AG04450 (cell line): ENCODE data around the gene FBXL19. TPM values are rescaled to one million over a fixed set of nuclear protein-coding genes. Genes with fewer than 3 reads are reported as not detected.
A peak's percentile ranks its signal among the peaks of the same experiment; 100 is the strongest.

ENCODE experiments used
- CTCF ChIA-PET: fragments of 300-600, 350-600 bp; formaldehyde crosslinking; extraction: SDS; loops from one replicate; lab custom pipeline; 2022; ENCODE audit warnings: antibody characterized with exemption, inconsistent platforms; lab: Charles Lee
- POLR2A ChIA-PET: fragments of 350-600 bp; formaldehyde crosslinking; extraction: SDS; loops from one replicate; lab custom pipeline; 2021; ENCODE audit warnings: antibody characterized with exemption, inconsistent platforms; lab: Yijun Ruan, JAX
- DNase-seq: peaks from one replicate; pipeline ENCODE4 v3.0.0-alpha.2; 2011; ENCODE audit warnings: low read depth, low spot score
- H3K27ac ChIP-seq: one replicate; pipeline ENCODE4 v1.5.1; 2012; ENCODE audit warnings: low read depth, low read length, control low read depth
- H3K27me3 ChIP-seq: one replicate; pipeline ENCODE4 v1.6.0; 2012; ENCODE audit warnings: low read length; ENCODE audit not compliant: control insufficient read depth, insufficient read depth
- H3K4me3 ChIP-seq: 2 replicates; pipeline ENCODE4 v1.5.1; 2011; ENCODE audit warnings: mild to moderate bottlenecking, low read depth, low read length, control low read depth
- H3K9me3 ChIP-seq: 2 replicates; pipeline ENCODE4 v1.5.1; 2012; ENCODE audit warnings: low read length; ENCODE audit not compliant: control insufficient read depth, insufficient read depth
- polyA plus RNA-seq: library from polyadenylated mRNA; depleted of rRNA; stranded (reverse); fragments of >200 nt; gene quantifications from 2 replicates; pipeline ENCODE4 v1.2.3, GENCODE V29; 2011
- TF ChIP-seq, protein P1 (sequence below): IDR thresholded peaks from 2 replicates; pipeline ENCODE4 v1.5.1; 2011; ENCODE audit warnings: low read depth, low read length, control low read depth, inconsistent platforms

The FBXL19 gene
- polyA plus RNA-seq, 1 experiment: 7.1 TPM

- Histone ChIP-seq H3K27ac (no peak overlapping the region), H3K27me3 (no peaks in the 10 kb centered on the region), H3K4me3 (no peak overlapping the region), H3K9me3 (no peaks in the 10 kb centered on the region; the same call in 1 of the 2 replicates)
- POLR2A ChIA-PET: interaction anchor here (1.0 kb wide), 1 partner anchor 535 kb away, joined by 3 read pairs; the partner anchor contains the start of gene SLC5A2
- CTCF ChIA-PET: no interaction called here
- TF ChIP-seq, protein P1, sequence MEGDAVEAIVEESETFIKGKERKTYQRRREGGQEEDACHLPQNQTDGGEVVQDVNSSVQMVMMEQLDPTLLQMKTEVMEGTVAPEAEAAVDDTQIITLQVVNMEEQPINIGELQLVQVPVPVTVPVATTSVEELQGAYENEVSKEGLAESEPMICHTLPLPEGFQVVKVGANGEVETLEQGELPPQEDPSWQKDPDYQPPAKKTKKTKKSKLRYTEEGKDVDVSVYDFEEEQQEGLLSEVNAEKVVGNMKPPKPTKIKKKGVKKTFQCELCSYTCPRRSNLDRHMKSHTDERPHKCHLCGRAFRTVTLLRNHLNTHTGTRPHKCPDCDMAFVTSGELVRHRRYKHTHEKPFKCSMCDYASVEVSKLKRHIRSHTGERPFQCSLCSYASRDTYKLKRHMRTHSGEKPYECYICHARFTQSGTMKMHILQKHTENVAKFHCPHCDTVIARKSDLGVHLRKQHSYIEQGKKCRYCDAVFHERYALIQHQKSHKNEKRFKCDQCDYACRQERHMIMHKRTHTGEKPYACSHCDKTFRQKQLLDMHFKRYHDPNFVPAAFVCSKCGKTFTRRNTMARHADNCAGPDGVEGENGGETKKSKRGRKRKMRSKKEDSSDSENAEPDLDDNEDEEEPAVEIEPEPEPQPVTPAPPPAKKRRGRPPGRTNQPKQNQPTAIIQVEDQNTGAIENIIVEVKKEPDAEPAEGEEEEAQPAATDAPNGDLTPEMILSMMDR: no peak
- DNase-seq: no peak
These were observed 24.1 kb downstream of the FBXL19 start for GRCh38 chr16:30947541-30947858.

DNA sequence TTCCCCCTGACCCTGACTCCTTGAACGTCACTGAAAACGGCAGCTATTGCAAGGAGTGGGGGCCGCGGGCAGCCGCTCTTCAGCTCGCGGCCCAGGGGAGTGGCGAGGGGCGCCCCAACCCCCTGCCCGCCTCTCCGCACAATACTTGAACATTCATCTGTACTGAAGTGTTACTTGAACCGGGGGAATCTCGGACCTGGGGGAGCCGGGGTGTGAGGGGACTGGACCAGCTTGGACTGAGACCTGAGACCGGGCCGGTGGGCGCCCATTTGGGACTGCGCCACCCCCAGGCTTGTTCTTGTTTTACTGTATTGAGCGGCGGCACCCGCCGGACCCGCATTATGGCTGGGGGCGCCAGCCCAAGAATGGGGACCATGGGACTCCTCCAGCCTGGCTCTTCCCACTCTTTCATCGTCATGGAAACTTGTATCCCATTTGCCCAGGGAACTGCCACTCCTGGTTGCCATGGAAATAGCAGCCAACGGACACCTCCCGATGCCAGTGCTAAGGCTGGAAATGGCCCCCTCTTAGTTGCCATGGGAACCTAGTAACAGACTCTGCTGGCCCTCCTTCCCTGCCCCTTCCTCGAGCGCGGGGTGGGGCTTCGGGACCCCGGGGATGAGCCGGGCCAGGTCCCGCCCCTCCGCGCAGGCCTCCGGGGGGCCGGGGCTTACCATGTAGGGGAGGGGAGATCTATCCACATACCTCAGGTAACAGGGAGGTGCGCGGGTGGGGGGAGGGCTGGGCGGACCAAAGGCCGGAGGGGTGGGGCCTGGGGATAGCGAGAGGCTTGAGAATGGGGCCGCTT, 24.7 kb downstream of the FBXL19 start:
- no peak overlapping the region for H3K27ac ChIP-seq
- TF ChIP-seq, protein P1: no peak
- H3K27me3 ChIP-seq: no peaks in the 10 kb centered on the region
- H3K9me3 ChIP-seq: no peaks in the 10 kb centered on the region; the same call in 1 of the 2 replicates
- POLR2A ChIA-PET: interaction anchor here (0.5 to 1.0 kb wide), 2 partner anchors 224 to 534 kb away, joined by 3 to 4 read pairs; partner anchors contain the start of gene SLC5A2
- DNase-seq: peak; percentile 91
- peak overlapping the region; percentile 78 for H3K4me3 ChIP-seq
- CTCF ChIA-PET: no interaction called here

DNA sequence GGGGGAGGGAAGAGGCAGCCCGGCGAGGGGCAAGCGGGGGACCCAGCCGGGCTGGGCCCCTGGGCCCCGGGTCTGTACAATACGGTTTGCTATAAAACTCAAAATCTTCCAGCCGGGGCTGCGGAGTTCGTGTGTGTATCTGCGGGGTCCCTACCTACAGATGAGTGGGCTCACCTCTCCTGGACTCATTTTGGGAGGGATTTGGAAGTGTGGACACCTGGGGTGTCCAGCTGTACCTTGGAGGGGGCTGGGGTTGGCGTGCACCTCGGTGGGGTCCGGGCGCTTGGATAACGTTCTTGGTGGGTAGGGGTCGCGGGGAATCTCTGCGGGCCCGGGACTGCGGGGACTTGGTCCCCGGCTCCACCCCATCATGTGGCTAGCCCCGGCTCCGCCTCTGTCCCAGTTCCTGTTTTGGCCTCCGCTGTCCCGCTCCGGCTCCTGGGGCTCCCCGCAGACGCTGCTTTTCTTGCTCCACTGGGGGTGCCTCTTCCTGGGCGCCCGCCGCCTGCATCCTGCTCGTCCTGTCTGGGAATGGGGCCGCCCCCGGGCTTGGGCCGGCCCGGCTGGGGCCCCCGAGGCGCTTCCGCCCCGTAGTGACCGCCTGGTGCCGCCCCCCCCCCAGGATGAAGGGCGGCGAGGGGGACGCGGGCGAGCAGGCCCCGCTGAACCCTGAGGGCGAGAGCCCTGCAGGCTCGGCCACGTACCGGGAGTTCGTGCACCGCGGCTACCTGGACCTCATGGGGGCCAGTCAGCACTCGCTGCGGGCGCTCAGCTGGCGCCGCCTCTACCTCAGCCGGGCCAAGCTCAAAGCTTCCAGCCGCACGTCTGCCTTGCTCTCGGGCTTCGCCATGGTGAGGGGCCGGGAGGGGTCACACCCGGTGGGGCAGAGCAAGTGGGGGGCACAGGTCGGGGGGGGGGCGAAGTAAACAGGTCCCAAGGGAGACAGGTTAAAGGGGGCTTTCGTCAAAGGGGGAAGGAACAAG, 25.6 kb downstream of the FBXL19 start, which contains the start of gene ORAI3:
TSS of gene ORAI3 (plus strand) at position 402 of the 983 bp plus-strand sequence. CDS start at position 624, 222 bp downstream.
- ChIA-PET CTCF (no interaction called here), POLR2A (interaction anchor here (0.6 to 1.1 kb wide), 5 partner anchors 9 to 802 kb away, joined by 3 to 6 read pairs (median 4); partner anchors contain the start of gene FBXL19)
- no peaks in the 10 kb centered on the region; the same call in 1 of the 2 replicates for H3K9me3 ChIP-seq
- TF ChIP-seq, protein P1: no peak
- peak within 1 kb of the TSS; percentile 78 for H3K4me3 ChIP-seq
- DNase-seq: no peak
- no peaks in the 10 kb centered on the region for H3K27me3 ChIP-seq
- H3K27ac ChIP-seq: peak within 1 kb of the TSS; percentile 52

- Histone ChIP-seq H3K4me3 (peak overlapping the region; percentile 78), H3K27me3 (no peaks in the 10 kb centered on the region), H3K27ac (no peak overlapping the region), H3K9me3 (no peaks in the 10 kb centered on the region; the same call in 1 of the 2 replicates)
- TF ChIP-seq, protein P1: 0 out of 2 replicates have a peak, but pooled peaks have one; percentile 13
- CTCF ChIA-PET: interaction anchor here (1.1 to 1.2 kb wide), 3 partner anchors 8 to 68 kb away, joined by 3 to 5 read pairs (median 3); no protein-coding TSS in a partner anchor
- POLR2A ChIA-PET: interaction anchor here (0.6 to 1.1 kb wide), 5 partner anchors 10 to 801 kb away, joined by 3 to 6 read pairs (median 4); partner anchors contain the start of gene FBXL19
- no peak for DNase-seq
These were observed 26.5 kb downstream of the FBXL19 start for GRCh38 chr16:30949650-30950515.
